HG02840 (cell line): Measurements from ENCODE around the gene UAP1.

Source experiments
- ATAC-seq: cut with Tn5 transposase; IDR thresholded peaks from one replicate; pipeline ENCODE4 v1.9.1; 2021; ENCODE audit warnings: mild to moderate bottlenecking, moderate library complexity, moderate number of reproducible peaks; ENCODE audit not compliant: unreplicated experiment, low FRiP score

UAP1 gene

GRCh38 chr1:162609306-162609705 lies 47.8 kb downstream of the UAP1 start:
- no peak for ATAC-seq

GRCh38 chr1:162612606-162613400 lies 51.3 kb downstream of the UAP1 start:
- no peak for ATAC-seq

GRCh38 chr1:162616848-162617247 lies 55.3 kb downstream of the UAP1 start:
- ATAC-seq, result no peak

- ATAC-seq, result no peak
These were observed 56.0 kb downstream of the UAP1 start for GRCh38 chr1:162617513-162617912.

- no peak for ATAC-seq
These were observed 57.6 kb downstream of the UAP1 start for GRCh38 chr1:162619076-162619475.

- ATAC-seq, result no peak
These were observed 59.7 kb downstream of the UAP1 start for GRCh38 chr1:162621256-162621655.

GRCh38 chr1:162625679-162626078 lies 64.2 kb downstream of the UAP1 start:
- ATAC-seq, result no peak

GRCh38 chr1:162626094-162626493 lies 64.6 kb downstream of the UAP1 start:
- no peak for ATAC-seq

- ATAC-seq, result no peak
These were observed 65.2 kb downstream of the UAP1 start for GRCh38 chr1:162626761-162627160.

- no peak for ATAC-seq
These were observed 66.3 kb downstream of the UAP1 start for GRCh38 chr1:162627662-162628296.

GRCh38 chr1:162629077-162629627 lies 67.6 kb downstream of the UAP1 start:
- ATAC-seq, result no peak

- ATAC-seq, result no peak
These were observed 68.1 kb downstream of the UAP1 start for GRCh38 chr1:162629651-162630050.

- ATAC-seq, result no peak
These were observed 70.1 kb downstream of the UAP1 start for GRCh38 chr1:162631546-162632191.

GRCh38 chr1:162632217-162632666 lies 70.7 kb downstream of the UAP1 start, which contains the start of gene DDR2:
Gene DDR2 (plus strand): TSS chr1:162632464. CDS start chr1:162719064, 86,600 bp downstream.
- no peak for ATAC-seq

GRCh38 chr1:162632698-162633080 lies 71.2 kb downstream of the UAP1 start:
- no peak for ATAC-seq

- no peak for ATAC-seq
These were observed 71.7 kb downstream of the UAP1 start for GRCh38 chr1:162633081-162633762.

- no peak for ATAC-seq
These were observed 73.9 kb downstream of the UAP1 start for GRCh38 chr1:162635418-162635817.

- no peak for ATAC-seq
These were observed 78.2 kb downstream of the UAP1 start for GRCh38 chr1:162639718-162640117.

GRCh38 chr1:162641114-162641513 lies 79.6 kb downstream of the UAP1 start:
- ATAC-seq, result no peak

- ATAC-seq, result no peak
These were observed 83.4 kb downstream of the UAP1 start for GRCh38 chr1:162644986-162645314.

- ATAC-seq, result no peak
These were observed 84.1 kb downstream of the UAP1 start for GRCh38 chr1:162645666-162646065.
